ENCODE results near the gene AFMID.
A peak's percentile ranks its signal among the peaks of the same experiment; 100 is the strongest.

Gene AFMID

DNA sequence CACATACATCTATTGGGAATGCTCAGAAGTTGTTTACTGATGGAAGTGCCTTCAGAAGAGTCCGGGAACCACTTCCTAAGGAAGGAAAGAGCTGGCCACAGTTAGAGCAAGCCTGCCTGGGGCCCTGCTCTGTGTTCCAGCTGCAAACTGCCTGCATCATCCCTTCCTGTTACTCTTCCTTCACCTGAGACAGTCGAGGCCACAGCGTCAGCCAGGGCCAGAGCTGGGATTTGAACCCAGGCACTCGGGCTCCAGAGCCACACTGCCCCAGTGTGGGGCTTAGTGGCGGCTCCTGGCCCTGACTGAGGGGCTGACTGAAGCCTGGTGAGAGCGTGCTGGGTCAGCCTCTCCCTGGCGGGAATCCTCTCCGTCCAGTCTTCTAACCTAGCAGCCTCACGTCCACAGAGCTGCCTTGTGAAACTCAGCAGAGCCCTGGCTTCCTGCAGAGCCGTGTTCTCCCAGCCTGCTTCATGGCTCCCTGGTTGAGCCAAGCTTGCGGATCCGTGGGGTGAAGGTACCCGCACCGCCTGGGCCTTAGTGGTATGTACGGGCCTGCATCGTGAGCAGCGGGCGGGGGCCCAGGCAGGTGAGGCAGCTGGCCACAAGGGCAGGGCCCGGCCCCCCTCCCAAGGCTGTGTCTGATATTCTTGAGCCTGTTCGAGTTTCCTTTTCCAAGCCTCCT lies 45.6 kb upstream of the AFMID start:
- TF ChIP-seq, protein P1, sequence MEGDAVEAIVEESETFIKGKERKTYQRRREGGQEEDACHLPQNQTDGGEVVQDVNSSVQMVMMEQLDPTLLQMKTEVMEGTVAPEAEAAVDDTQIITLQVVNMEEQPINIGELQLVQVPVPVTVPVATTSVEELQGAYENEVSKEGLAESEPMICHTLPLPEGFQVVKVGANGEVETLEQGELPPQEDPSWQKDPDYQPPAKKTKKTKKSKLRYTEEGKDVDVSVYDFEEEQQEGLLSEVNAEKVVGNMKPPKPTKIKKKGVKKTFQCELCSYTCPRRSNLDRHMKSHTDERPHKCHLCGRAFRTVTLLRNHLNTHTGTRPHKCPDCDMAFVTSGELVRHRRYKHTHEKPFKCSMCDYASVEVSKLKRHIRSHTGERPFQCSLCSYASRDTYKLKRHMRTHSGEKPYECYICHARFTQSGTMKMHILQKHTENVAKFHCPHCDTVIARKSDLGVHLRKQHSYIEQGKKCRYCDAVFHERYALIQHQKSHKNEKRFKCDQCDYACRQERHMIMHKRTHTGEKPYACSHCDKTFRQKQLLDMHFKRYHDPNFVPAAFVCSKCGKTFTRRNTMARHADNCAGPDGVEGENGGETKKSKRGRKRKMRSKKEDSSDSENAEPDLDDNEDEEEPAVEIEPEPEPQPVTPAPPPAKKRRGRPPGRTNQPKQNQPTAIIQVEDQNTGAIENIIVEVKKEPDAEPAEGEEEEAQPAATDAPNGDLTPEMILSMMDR (IDR thresholded peaks at IDR 0.05; ENCODE audit: insufficient read depth, low read length, poor library complexity, severe bottlenecking), result no peak
- no peaks in the 10 kb centered on the region for H3K27me3 ChIP-seq (replicated peaks; ENCODE audit: control insufficient read depth, insufficient read depth, low read length)
- H3K36me3 ChIP-seq (ENCODE audit: control insufficient read depth, insufficient read depth, low read length), result peaks cover 13% of the 10 kb centered on the region
- no peak overlapping the region for H3K4me3 ChIP-seq (replicated peaks; ENCODE audit: low read depth, low read length)
- no peak for DNase-seq (ENCODE audit: extremely low read depth, insufficient read length)

DNA sequence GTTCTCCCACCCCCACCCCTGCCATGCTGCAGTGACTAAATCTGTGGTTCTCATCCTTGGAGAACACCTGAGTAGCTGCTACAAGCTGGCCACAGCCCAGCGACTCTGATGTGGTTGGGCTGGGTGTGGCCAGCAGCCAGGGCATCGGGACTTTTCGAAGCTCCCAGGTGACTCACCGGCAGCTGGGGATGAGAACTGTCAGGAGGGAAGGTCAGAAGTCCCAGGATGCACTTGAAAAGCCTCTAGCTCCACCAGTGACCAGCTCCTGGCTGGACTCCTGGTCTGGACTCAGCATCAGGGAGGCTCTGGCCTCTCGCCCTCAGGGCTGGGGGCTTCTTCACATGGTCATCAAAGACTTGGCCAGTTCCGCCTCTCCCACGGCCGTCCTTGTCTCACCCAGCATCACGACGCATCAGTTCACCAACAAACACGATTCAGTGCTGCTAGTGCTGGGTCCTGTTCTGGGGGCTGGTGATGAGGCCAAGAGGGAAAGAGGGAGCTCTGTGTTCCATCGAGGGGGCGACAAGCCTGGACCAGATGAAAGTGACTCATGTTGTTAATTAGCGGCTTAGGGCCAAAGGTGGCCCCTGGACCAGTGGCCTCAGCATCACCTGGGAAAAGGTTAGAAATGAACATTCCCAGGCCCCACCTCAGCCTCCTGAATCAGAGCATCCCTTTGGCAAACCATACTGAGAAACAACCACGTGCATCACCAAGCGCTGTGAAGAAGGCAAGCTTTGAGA lies 44.9 kb upstream of the AFMID start:
- DNase-seq (ENCODE audit: extremely low read depth, insufficient read length), result no peak
- H3K4me3 ChIP-seq (replicated peaks; ENCODE audit: low read depth, low read length), result no peak overlapping the region
- TF ChIP-seq, protein P1 (IDR thresholded peaks at IDR 0.05; ENCODE audit: insufficient read depth, low read length, poor library complexity, severe bottlenecking), result no peak
- H3K27me3 ChIP-seq (replicated peaks; ENCODE audit: control insufficient read depth, insufficient read depth, low read length), result no peaks in the 10 kb centered on the region
- H3K36me3 ChIP-seq (ENCODE audit: control insufficient read depth, insufficient read depth, low read length), result peaks cover 9% of the 10 kb centered on the region

DNA sequence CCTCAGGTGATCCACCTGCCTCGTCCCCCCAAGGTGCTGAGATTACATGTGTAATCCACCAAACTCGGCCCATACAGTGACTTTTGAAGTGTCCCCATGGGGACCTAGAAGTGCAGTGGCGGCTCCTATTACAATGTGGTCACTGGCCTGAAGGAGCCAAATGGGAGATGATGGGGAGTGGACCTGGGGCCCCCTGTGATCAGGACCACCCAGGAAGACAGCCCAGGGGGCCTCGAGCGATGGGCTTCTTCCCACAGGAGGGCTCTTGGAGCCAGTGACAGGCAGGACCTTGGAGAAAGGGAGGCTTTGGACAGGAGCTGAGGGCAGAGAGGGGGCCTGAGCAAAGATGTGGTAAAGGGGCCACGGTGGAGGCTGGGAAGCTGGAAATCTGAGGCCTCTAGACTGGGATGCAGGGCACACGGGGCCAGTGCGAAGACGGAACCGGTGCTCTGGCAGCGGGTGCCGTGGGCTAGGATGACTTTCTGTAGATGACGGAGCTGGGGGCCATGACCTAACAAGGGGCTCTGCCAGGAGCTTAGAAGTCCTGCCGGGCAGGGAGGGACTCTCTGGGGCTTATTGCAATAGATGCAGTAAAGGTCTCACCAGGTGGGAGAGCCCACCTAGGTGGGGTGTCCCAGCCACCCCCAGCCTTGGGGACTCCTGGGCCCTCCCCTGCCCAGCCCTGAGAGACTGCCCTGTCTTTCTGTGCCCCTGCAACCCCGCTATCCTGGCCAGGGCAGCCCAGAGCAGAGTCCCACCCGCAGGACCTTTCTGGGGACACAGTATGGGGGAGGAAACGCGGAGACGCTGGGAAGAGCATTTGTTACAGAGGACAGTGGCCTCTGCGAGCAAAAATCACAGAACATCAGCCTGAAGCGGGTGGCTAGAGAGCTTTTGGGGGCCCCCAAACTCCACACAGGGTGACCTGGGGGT lies 43.7 kb upstream of the AFMID start:
- Histone ChIP-seq H3K4me3 (replicated peaks; ENCODE audit: low read depth, low read length) (no peak overlapping the region), H3K27me3 (replicated peaks; ENCODE audit: control insufficient read depth, insufficient read depth, low read length) (no peaks in the 10 kb centered on the region), H3K36me3 (ENCODE audit: control insufficient read depth, insufficient read depth, low read length) (peaks cover 8% of the 10 kb centered on the region)
- DNase-seq (ENCODE audit: extremely low read depth, insufficient read length), result no peak
- TF ChIP-seq, protein P1 (IDR thresholded peaks at IDR 0.05; ENCODE audit: insufficient read depth, low read length, poor library complexity, severe bottlenecking), result no peak

DNA sequence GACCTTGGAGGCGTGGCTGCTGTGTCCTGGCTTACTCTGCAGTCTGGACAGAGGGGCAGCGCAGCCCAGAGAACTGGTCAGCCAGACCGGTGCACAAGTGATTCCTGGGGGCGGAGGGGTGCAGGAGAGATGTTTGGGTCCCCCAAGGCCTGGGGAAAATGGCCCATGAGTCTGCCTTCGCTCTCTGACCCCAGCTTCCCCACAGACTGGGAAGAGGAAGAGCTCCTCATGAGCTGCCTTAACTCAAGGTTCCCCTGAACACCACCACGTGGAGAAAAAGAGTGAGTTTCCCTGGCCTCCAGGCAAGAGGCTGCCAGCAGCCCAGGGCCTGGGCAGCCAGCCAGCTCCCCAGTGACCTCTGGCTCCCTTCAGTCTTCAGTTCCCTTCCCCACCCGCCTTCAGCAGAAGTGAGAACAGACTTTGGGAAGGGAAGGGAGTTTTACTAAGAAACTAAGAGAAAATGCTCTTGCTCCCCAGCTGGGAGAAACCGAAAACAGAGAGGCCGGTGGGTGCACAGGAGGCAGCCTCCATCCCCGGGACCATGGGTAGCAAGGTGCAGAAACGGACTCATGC lies 42.9 kb upstream of the AFMID start:
- peaks cover 8% of the 10 kb centered on the region; the same call in 1 of the 2 replicates for H3K36me3 ChIP-seq (ENCODE audit: control insufficient read depth, insufficient read depth, low read length)
- no peak overlapping the region for H3K4me3 ChIP-seq (replicated peaks; ENCODE audit: low read depth, low read length)
- H3K27me3 ChIP-seq (replicated peaks; ENCODE audit: control insufficient read depth, insufficient read depth, low read length), result no peaks in the 10 kb centered on the region
- TF ChIP-seq, protein P1 (IDR thresholded peaks at IDR 0.05; ENCODE audit: insufficient read depth, low read length, poor library complexity, severe bottlenecking), result no peak
- DNase-seq (ENCODE audit: extremely low read depth, insufficient read length), result peak; percentile 52

Data from GM06990 (cell line).